ENCODE data around the gene KIRREL3. TPM values are rescaled to one million over a fixed set of nuclear protein-coding genes. Genes with fewer than 3 reads are reported as not detected.

The KIRREL3 gene
- total RNA-seq, 4 donors from 2014 or later, result 0.82 to 15.7 (median 1.4) TPM; not detected in 1

DNA sequence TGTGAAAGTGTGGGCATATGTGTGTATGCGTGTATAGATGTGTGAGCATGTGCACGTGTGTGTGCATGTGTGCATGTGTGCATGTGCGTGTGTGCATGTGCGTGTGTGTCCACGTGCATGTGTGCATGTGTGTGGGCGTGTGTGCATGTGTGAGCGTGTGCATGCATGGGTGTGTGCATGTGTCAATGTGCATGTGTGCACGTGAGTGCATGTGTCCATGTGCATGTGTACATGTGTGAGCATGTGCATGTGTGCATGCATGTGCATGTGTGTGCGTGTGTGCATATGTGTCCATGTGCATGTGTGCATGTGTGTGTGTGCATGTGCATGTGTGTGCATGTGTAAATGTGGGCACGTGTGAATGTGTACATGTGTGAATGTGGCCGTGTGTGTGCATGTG, 549.8 kb downstream of the KIRREL3 start:
- TF ChIP-seq, protein P1, sequence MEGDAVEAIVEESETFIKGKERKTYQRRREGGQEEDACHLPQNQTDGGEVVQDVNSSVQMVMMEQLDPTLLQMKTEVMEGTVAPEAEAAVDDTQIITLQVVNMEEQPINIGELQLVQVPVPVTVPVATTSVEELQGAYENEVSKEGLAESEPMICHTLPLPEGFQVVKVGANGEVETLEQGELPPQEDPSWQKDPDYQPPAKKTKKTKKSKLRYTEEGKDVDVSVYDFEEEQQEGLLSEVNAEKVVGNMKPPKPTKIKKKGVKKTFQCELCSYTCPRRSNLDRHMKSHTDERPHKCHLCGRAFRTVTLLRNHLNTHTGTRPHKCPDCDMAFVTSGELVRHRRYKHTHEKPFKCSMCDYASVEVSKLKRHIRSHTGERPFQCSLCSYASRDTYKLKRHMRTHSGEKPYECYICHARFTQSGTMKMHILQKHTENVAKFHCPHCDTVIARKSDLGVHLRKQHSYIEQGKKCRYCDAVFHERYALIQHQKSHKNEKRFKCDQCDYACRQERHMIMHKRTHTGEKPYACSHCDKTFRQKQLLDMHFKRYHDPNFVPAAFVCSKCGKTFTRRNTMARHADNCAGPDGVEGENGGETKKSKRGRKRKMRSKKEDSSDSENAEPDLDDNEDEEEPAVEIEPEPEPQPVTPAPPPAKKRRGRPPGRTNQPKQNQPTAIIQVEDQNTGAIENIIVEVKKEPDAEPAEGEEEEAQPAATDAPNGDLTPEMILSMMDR (IDR thresholded peaks at IDR 0.05), result no peak
- no peak for TF ChIP-seq POLR2AphosphoS5 (IDR thresholded peaks at IDR 0.05)
- H3K4me1 ChIP-seq, result no peaks in the 10 kb centered on the region
- H3K36me3 ChIP-seq, result no peaks in the 10 kb centered on the region
- peaks cover 13% of the 10 kb centered on the region for H3K27me3 ChIP-seq
- in situ Hi-C loops (cut with MboI; ENCODE audit: low pct_ligation_motif_present in 1 of 4, low pct_unique_long_range_greater_than_20kb in 1 of 4, low sequenced_read_pairs in 3 of 4), result no loop called here
- H3K27ac ChIP-seq, result no peak overlapping the region
- H3K9me3 ChIP-seq, result no peaks in the 10 kb centered on the region
- no peak overlapping the region for H3K4me3 ChIP-seq
- no peak for DNase-seq
- intact Hi-C loops (cut with DNase I; ENCODE audit: low total_unique reads), result no loop called here
- WGBS, 2 donors (ENCODE audit: low coverage in 1 of 2), result 93 to 100% methylated on average over 5 to 11 of the region's 11 CpGs

GRCh38 chr11:126450198-126450597, 550.4 kb downstream of the KIRREL3 start:
- no peak overlapping the region for H3K4me3 ChIP-seq
- H3K27ac ChIP-seq, result no peak overlapping the region
- in situ Hi-C loops (cut with MboI; ENCODE audit: low pct_ligation_motif_present in 1 of 4, low pct_unique_long_range_greater_than_20kb in 1 of 4, low sequenced_read_pairs in 3 of 4) (no loop called here), intact Hi-C loops (cut with DNase I; ENCODE audit: low total_unique reads) (no loop called here)
- DNase-seq, result no peak
- 53 to 87% methylated on average over 3 to 7 of the region's 7 CpGs for WGBS, 2 donors (ENCODE audit: low coverage in 1 of 2)
- H3K36me3 ChIP-seq, result no peaks in the 10 kb centered on the region
- no peak for TF ChIP-seq POLR2A (IDR thresholded peaks at IDR 0.05)
- TF ChIP-seq POLR2AphosphoS5 (IDR thresholded peaks at IDR 0.05), result no peak
- no peak for TF ChIP-seq EP300 (IDR thresholded peaks at IDR 0.05; ENCODE audit: low read depth)
- TF ChIP-seq, protein P1 (IDR thresholded peaks at IDR 0.05), result no peak
- no peaks in the 10 kb centered on the region for H3K4me1 ChIP-seq
- H3K9me3 ChIP-seq, result no peaks in the 10 kb centered on the region
- H3K27me3 ChIP-seq, result peaks cover 19% of the 10 kb centered on the region

GRCh38 chr11:126446581-126446980, 554.0 kb downstream of the KIRREL3 start:
- H3K9me3 ChIP-seq, result no peaks in the 10 kb centered on the region
- 73% methylated on average over 10 of the region's 10 CpGs; no CpG with 5 or more reads in 1 of the 2 donors for WGBS, 2 donors (ENCODE audit: low coverage in 1 of 2)
- H3K36me3 ChIP-seq, result no peaks in the 10 kb centered on the region
- no peak overlapping the region for H3K27ac ChIP-seq
- no peak overlapping the region for H3K4me3 ChIP-seq
- intact Hi-C loops (cut with DNase I; ENCODE audit: low total_unique reads), result no loop called here
- H3K4me1 ChIP-seq, result no peaks in the 10 kb centered on the region
- DNase-seq, result no peak
- TF ChIP-seq EP300 (IDR thresholded peaks at IDR 0.05; ENCODE audit: low read depth) (no peak), POLR2A (IDR thresholded peaks at IDR 0.05) (no peak), POLR2AphosphoS5 (IDR thresholded peaks at IDR 0.05) (no peak)
- TF ChIP-seq, protein P1 (IDR thresholded peaks at IDR 0.05), result no peak
- in situ Hi-C loops (cut with MboI; ENCODE audit: low pct_ligation_motif_present in 1 of 4, low pct_unique_long_range_greater_than_20kb in 1 of 4, low sequenced_read_pairs in 3 of 4), result loop anchor here in 3 of 4 donors (5.0 to 25.0 kb wide), 3 partner anchors 541 to 898 kb away; no protein-coding TSS in a partner anchor
- H3K27me3 ChIP-seq, result peaks cover 18% of the 10 kb centered on the region

DNA sequence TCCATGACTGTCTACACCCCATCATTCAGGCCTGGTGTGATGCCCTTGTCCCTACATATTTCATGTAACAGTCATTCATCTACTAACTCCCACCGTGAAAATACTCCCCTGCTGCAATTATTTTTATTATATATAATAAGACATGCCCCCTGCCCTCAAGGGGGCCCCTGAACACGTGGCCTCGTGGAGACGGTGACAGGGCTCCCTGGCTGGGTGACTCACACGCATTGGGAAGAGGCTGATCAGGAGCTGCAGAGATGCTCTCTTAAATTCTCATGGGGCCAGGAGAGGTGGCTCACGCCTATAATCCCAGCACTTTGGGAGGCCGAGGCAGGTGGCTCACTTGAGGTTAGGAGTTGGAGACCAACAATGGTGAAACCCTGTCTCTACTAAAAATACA, 556.5 kb downstream of the KIRREL3 start:
- no peak overlapping the region for H3K4me3 ChIP-seq
- no peaks in the 10 kb centered on the region for H3K9me3 ChIP-seq
- no peaks in the 10 kb centered on the region for H3K36me3 ChIP-seq
- H3K27ac ChIP-seq, result no peak overlapping the region
- intact Hi-C loops (cut with DNase I; ENCODE audit: low total_unique reads), result loop anchor here (5.0 kb wide), 2 partner anchors 548 to 903 kb away; no protein-coding TSS in a partner anchor
- peaks cover 23% of the 10 kb centered on the region for H3K27me3 ChIP-seq
- WGBS, 2 donors (ENCODE audit: low coverage in 1 of 2), result 67 to 72% methylated on average over 2 to 7 of the region's 7 CpGs
- no peak for DNase-seq
- TF ChIP-seq, protein P1 (IDR thresholded peaks at IDR 0.05), result no peak
- TF ChIP-seq EP300 (IDR thresholded peaks at IDR 0.05; ENCODE audit: low read depth) (no peak), POLR2AphosphoS5 (IDR thresholded peaks at IDR 0.05) (no peak), POLR2A (IDR thresholded peaks at IDR 0.05) (no peak)
- peaks cover 0 to 4% (median 2%) of the 10 kb centered on the region in 4 donors for H3K4me1 ChIP-seq
- in situ Hi-C loops (cut with MboI; ENCODE audit: low pct_ligation_motif_present in 1 of 4, low pct_unique_long_range_greater_than_20kb in 1 of 4, low sequenced_read_pairs in 3 of 4), result loop anchor here in 3 of 4 donors (5.0 to 25.0 kb wide), 3 partner anchors 33 to 901 kb away; no protein-coding TSS in a partner anchor
